NCI-H1092 treated with DMSO at 0.1 percent for 48 hours (cell line): Measurements from ENCODE around the gene CTNNA1.

Source experiments
- DNase-seq: peaks from one replicate; lab custom pipeline; 2025; lab: John Stamatoyannopoulos, UW

The CTNNA1 gene

GRCh38 chr5:138966236-138966985 is 213.2 kb downstream of the CTNNA1 start:
- DNase-seq: no peak

- DNase-seq: peak; percentile 68
Measured at GRCh38 chr5:138967791-138968448, 214.7 kb downstream of the CTNNA1 start.

GRCh38 chr5:138968601-138969000 is 215.4 kb downstream of the CTNNA1 start:
- no peak for DNase-seq

- DNase-seq: peak; percentile 91
Measured at GRCh38 chr5:138969323-138970002, 216.2 kb downstream of the CTNNA1 start.

GRCh38 chr5:138972230-138972629 is 219.0 kb downstream of the CTNNA1 start:
- DNase-seq: no peak

- DNase-seq: peak; percentile 11
Measured at GRCh38 chr5:138972836-138973235, 219.6 kb downstream of the CTNNA1 start.

GRCh38 chr5:138974227-138975063 is 221.2 kb downstream of the CTNNA1 start:
- no peak for DNase-seq

- no peak for DNase-seq
Measured at GRCh38 chr5:138975098-138975847, 222.0 kb downstream of the CTNNA1 start.

- no peak for DNase-seq
Measured at GRCh38 chr5:138978080-138978479, 224.9 kb downstream of the CTNNA1 start.

DNA sequence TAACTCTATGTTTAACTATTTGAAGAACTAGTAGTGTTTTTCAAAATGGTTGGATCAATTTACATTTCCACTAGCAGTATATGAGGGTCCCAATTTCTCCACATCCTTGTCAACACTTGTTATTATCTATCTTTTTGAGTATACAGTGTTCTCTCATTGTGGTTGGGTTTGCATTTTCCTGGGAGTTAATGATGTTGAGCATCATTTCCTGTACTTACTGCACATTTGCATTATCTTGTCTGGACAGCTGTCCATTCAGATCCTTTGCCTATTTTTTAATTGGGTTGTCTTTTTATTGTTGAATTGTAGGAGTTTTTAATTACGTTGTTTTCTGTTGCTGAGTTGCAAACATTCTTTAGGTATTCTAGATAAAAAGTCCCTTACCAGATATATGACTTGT is 225.4 kb downstream of the CTNNA1 start:
- DNase-seq: no peak

DNA sequence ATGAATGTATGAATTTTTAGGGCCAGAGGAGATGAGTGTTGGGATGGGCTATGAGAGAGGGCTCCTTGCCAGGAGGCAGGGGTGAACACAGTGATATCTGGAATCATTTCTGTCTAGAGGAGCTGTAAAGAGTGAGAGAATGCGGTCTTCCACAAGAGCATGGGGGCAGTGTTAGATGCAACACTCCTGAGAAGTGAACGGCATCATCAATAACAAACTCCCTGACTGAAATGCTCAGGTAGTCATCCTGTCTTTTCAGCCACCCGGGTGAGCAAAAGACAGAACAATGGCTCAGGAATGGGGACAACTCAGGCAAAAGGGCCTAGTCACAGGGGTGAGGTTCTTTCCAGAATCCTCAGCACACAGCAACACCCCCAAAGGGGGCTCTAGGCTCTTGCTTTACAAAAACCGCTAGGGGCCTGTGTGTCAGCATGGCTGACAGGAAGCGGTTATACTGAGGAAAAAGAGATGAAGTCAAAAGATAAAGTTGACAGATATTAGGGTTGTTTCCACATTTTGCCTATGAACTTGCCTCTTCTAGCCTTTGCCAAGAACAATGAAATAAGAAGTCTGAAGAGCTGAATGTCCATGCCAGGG is 226.6 kb downstream of the CTNNA1 start:
- no peak for DNase-seq

GRCh38 chr5:138980441-138980840 is 227.2 kb downstream of the CTNNA1 start:
- no peak for DNase-seq

GRCh38 chr5:138981131-138981530 is 227.9 kb downstream of the CTNNA1 start:
- DNase-seq: no peak

DNA sequence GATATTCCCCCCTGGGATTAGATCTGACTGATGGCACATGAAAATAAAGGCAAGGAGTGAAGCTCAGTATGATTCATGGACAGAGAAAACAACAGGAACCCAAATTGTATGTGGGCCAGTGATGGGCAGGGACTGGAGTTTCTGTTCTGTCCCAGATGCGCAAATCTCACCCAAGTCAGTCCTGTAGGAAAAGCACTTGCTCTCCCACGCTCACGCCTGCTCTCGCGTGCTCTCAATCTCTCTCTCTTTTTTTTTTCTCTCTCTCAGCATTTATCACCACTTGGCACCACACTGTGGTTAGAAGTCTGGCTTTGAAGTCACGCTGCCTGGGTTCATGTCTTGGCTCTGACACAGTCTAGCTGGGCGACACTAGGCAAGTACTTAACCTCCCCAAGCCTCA is 228.4 kb downstream of the CTNNA1 start:
- no peak for DNase-seq

DNA sequence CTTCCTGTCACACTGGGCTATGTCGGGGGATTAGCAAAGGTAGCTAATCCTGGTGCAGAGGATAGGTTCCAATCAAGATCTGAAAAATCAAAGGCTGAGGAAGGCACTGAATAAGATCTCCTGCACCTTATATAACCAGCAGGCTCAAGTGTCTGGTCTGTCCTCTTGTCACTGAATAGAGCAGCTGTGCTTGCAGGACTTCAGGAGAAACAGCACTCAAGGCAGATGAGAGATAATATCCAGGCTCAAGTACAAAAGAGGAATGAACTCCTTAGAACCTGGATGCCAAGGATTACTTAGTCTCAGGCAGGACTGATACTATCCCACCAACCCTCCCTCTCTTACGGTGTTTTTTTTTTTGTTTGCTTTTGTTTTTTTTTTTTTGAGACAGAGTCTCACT is 230.8 kb downstream of the CTNNA1 start:
- DNase-seq: no peak
